MM.1S (cell line): ENCODE results near the gene TXK.

Experiments
- CTCF ChIP-seq: fragments of 300-600 bp; sonication (generic); IDR thresholded peaks from 2 replicates; pipeline ENCODE4 v1.5.1; 2016; ENCODE audit warnings: antibody characterized with exemption, low read length, mixed read lengths
- EZH2phosphoT487 ChIP-seq: fragments of 300-600 bp; sonication (generic); IDR thresholded peaks from 2 replicates; pipeline ENCODE4 v1.6.1; 2018; ENCODE audit warnings: antibody characterized with exemption, low read length

GRCh38 chr4:48065587-48066052, 68.4 kb downstream of the TXK start:
- TF ChIP-seq CTCF (no peak), EZH2phosphoT487 (no peak)
